PC-9 (cell line): ENCODE measurements around the gene MAGEA1.

Experiments
- CTCF ChIP-seq: fragments of 200-600 bp; sonication (generic); conservative IDR thresholded peaks from 2 replicates; pipeline ENCODE4 v1.6.1; 2017; ENCODE audit warnings: mixed run types, antibody characterized with exemption, mild to moderate bottlenecking, moderate library complexity
- EZH2 ChIP-seq: fragments of 200-600 bp; sonication (generic); IDR thresholded peaks from 2 replicates; pipeline ENCODE4 v1.8.0; 2017; ENCODE audit warnings: antibody characterized with exemption, low read depth

- TF ChIP-seq CTCF (no peak), EZH2 (no peak)
Observed at GRCh38 chrX:153226344-153227185, 47.5 kb downstream of the MAGEA1 start.
